HCT116 (cell line): ENCODE results near the gene SP100.

ENCODE experiments used
- CEBPB ChIP-seq: IDR thresholded peaks from 2 replicates; pipeline ENCODE4 v1.6.1; 2012; ENCODE audit warnings: low read depth
- EGR1 ChIP-seq: IDR thresholded peaks from 2 replicates; pipeline ENCODE4 v1.6.1; 2012; ENCODE audit warnings: low read depth
- POLR2A ChIP-seq: IDR thresholded peaks from 2 replicates; pipeline ENCODE4 v1.7.0; 2011; ENCODE audit warnings: borderline replicate concordance; ENCODE audit not compliant: insufficient read depth, insufficient read length; ENCODE audit errors: extremely low read depth
- POLR2AphosphoS5 ChIP-seq: IDR thresholded peaks from 2 replicates; pipeline ENCODE4 v1.6.1; 2011; ENCODE audit warnings: mild to moderate bottlenecking, low read depth, low read length, moderate library complexity
- RAD21 ChIP-seq: IDR thresholded peaks from 2 replicates; pipeline ENCODE4 v1.6.1; 2012; ENCODE audit warnings: low read depth, mild to moderate bottlenecking
- SRF ChIP-seq: IDR thresholded peaks from 2 replicates; pipeline ENCODE4 v1.6.1; 2012; ENCODE audit warnings: low read depth
- TCF7L2 ChIP-seq: IDR thresholded peaks from 2 replicates; pipeline ENCODE4 v1.7.0; 2011; ENCODE audit warnings: borderline replicate concordance, inconsistent platforms; ENCODE audit not compliant: insufficient read depth, insufficient read length; ENCODE audit errors: extremely low read depth
- ZNF274 ChIP-seq: fragments of 200-500 bp; sonication (Bioruptor generic); IDR thresholded peaks from 2 replicates; pipeline ENCODE4 v1.6.1; 2014; ENCODE audit warnings: mild to moderate bottlenecking, low read depth, low read length, inconsistent platforms
- TF ChIP-seq, protein P1 (sequence below), 3 experiments: fragments of 200-600 bp in 1 of 3; sonication (generic) in 1 of 3; IDR thresholded peaks in 2 of 3; conservative IDR thresholded peaks in 1 of 3; 2 replicates each; pipeline ENCODE4 v1.5.1; 2012 to 2017; ENCODE audit warnings: low read depth in 2 of 3, low read length in 2 of 3, antibody characterized with exemption in 1 of 3, borderline replicate concordance in 1 of 3, control low read depth in 1 of 3, mild to moderate bottlenecking in 1 of 3, mixed read lengths in 1 of 3, mixed run types in 1 of 3, moderate library complexity in 1 of 3; ENCODE audit not compliant: insufficient read depth in 1 of 3
- TF ChIP-seq, protein P2 (sequence below): IDR thresholded peaks from 2 replicates; pipeline ENCODE4 v1.6.1; 2012

DNA sequence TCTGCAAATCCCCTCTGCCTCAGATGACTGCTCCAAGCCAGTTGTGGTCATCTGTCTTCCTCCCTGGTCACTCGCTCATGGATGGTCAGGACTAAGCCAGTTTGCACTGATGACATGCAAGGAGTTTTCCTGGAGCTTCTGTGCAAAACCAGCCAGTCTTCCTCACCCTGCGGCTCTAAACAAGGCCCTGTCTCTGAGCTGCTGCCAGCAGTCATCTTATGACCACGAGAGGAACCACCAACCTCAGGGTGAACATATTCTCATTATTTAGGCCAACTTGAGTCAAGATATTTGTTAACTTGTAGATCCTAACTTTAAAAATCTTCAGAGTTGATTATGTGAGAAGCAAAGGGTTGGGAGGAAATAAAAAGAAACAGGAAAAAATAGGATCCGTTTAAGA is 176.8 kb downstream of the SP100 start:
- TF ChIP-seq, protein P1, sequence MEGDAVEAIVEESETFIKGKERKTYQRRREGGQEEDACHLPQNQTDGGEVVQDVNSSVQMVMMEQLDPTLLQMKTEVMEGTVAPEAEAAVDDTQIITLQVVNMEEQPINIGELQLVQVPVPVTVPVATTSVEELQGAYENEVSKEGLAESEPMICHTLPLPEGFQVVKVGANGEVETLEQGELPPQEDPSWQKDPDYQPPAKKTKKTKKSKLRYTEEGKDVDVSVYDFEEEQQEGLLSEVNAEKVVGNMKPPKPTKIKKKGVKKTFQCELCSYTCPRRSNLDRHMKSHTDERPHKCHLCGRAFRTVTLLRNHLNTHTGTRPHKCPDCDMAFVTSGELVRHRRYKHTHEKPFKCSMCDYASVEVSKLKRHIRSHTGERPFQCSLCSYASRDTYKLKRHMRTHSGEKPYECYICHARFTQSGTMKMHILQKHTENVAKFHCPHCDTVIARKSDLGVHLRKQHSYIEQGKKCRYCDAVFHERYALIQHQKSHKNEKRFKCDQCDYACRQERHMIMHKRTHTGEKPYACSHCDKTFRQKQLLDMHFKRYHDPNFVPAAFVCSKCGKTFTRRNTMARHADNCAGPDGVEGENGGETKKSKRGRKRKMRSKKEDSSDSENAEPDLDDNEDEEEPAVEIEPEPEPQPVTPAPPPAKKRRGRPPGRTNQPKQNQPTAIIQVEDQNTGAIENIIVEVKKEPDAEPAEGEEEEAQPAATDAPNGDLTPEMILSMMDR (IDR thresholded peaks at IDR 0.05 in 2 of 3, conservative IDR thresholded peaks at IDR 0.05 in 1 of 3; ENCODE audit: borderline replicate concordance in 1 of 3, insufficient read depth in 1 of 3, low read depth in 2 of 3, low read length in 2 of 3), result no peak
- no peak for TF ChIP-seq RAD21
- no peak for TF ChIP-seq POLR2A
- TF ChIP-seq CEBPB, result no peak
- TF ChIP-seq POLR2AphosphoS5, result no peak
- TF ChIP-seq, protein P2, sequence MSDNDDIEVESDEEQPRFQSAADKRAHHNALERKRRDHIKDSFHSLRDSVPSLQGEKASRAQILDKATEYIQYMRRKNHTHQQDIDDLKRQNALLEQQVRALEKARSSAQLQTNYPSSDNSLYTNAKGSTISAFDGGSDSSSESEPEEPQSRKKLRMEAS, result no peak
- TF ChIP-seq SRF, result no peak
- no peak for TF ChIP-seq ZNF274
- TF ChIP-seq TCF7L2, result no peak
- no peak for TF ChIP-seq EGR1
